HepG2 (cell line): ENCODE results near the gene RANGRF. TPM values are rescaled to one million over a fixed set of nuclear protein-coding genes. Genes with fewer than 3 reads are reported as not detected.

Experiments used
- ATAC-seq: fragments of 200-7000 bp; cut with Tn5 transposase; 3 replicates; pipeline ENCODE4 v1.9.1; 2020; ENCODE audit warnings: mild to moderate bottlenecking, moderate library complexity
- BruUV-seq: library from RNA; stranded (reverse); fragments of 400-500 nt; replicated peaks from 2 replicates; lab custom pipeline; 2021; lab: Mats Ljungman, UMichigan
- CTCF ChIA-PET: fragments of 300-600 bp; formaldehyde crosslinking; extraction: SDS; loops from one replicate; lab custom pipeline; 2021; ENCODE audit warnings: low total read pairs, inconsistent platforms, low intra/inter-chr PET ratio; lab: Yijun Ruan, JAX
- POLR2A ChIA-PET: fragments of 350-600 bp; sonication (Branson Sonifier 250); formaldehyde crosslinking; loops from one replicate; lab custom pipeline; 2020; ENCODE audit warnings: antibody characterized with exemption, inconsistent platforms; lab: Yijun Ruan, JAX
- DNase-seq: peaks from one replicate; pipeline ENCODE4 v3.0.0-alpha.2; 2015; ENCODE audit warnings: low spot score
- FAIRE-seq: peaks from 3 replicates; lab custom pipeline; 2011; peaks lifted over from hg19 to GRCh38; lab: Jason Lieb, UNC
- H2AFZ ChIP-seq: one replicate; pipeline ENCODE4 v1.6.1; 2011; ENCODE audit warnings: low read length, inconsistent platforms
- H3K27ac ChIP-seq: fragments of 300-600 bp; 3 replicates; pipeline ENCODE4 v1.8.0; 2011; ENCODE audit warnings: mixed run types, mild to moderate bottlenecking, mixed read lengths, low read length, inconsistent platforms; ENCODE audit not compliant: insufficient read depth; ENCODE audit errors: extremely low read length
- H3K27me3 ChIP-seq, 2 experiments: fragments of 200-600 bp in 1 of 2; 2 replicates in 1 of 2; 3 replicates in 1 of 2; pipeline versions ENCODE4 v1.6.0 to v1.8.0; 2011; ENCODE audit warnings: low read length in 2 of 2, mild to moderate bottlenecking in 2 of 2, moderate library complexity in 2 of 2, inconsistent platforms in 1 of 2; ENCODE audit not compliant: insufficient read depth in 2 of 2, control insufficient read depth in 1 of 2
- H3K36me3 ChIP-seq, 2 experiments: fragments of 200-600 bp in 1 of 2; replicated peaks in 1 of 2; 2 replicates in 1 of 2; 3 replicates in 1 of 2; pipeline versions ENCODE4 v1.5.1 to v1.8.0; 2011; ENCODE audit warnings: low read length in 2 of 2, inconsistent platforms in 1 of 2; ENCODE audit not compliant: insufficient read depth in 2 of 2, control insufficient read depth in 1 of 2
- H3K4me1 ChIP-seq: 2 replicates; pipeline ENCODE4 v1.5.1; 2012; ENCODE audit warnings: low read length, inconsistent platforms; ENCODE audit not compliant: insufficient read depth
- H3K4me2 ChIP-seq: 2 replicates; pipeline ENCODE4 v1.6.0; 2011; ENCODE audit warnings: low read depth, low read length, inconsistent platforms
- H3K4me3 ChIP-seq, 3 experiments: fragments of 200-600 bp in 1 of 3; sonication (generic), shearing (Covaris generic) in 1 of 3; replicated peaks in 1 of 3; 2 replicates each; pipeline ENCODE4 v1.5.1; 2011 to 2016; ENCODE audit warnings: low read length in 3 of 3, inconsistent platforms in 2 of 3, low read depth in 2 of 3, mild to moderate bottlenecking in 2 of 3, control low read depth in 1 of 3, mixed read lengths in 1 of 3; ENCODE audit not compliant: insufficient read depth in 1 of 3
- H3K79me2 ChIP-seq: one replicate; pipeline ENCODE4 v1.6.1; 2011; ENCODE audit warnings: low read length, inconsistent platforms; ENCODE audit not compliant: insufficient read depth
- H3K9ac ChIP-seq: 2 replicates; pipeline ENCODE4 v1.6.0; 2011; ENCODE audit warnings: mild to moderate bottlenecking, low read depth, low read length, inconsistent platforms; ENCODE audit not compliant: insufficient read depth
- H3K9me3 ChIP-seq: 2 replicates; pipeline ENCODE4 v1.5.1; 2012; ENCODE audit warnings: mild to moderate bottlenecking, low read length
- H4K20me1 ChIP-seq: 2 replicates; pipeline ENCODE4 v1.6.0; 2011; ENCODE audit warnings: inconsistent platforms, mild to moderate bottlenecking, low read length, moderate library complexity; ENCODE audit not compliant: insufficient read depth
- AGO2 ChIP-seq: fragments of 200-400 bp; formaldehyde crosslinking; optimal IDR thresholded peaks from 2 replicates; pipeline ENCODE3; 2017; ENCODE audit warnings: mild to moderate bottlenecking, low read depth, low read length, moderate library complexity
- CENPT ChIP-seq: sonication (generic); formaldehyde crosslinking; IDR thresholded peaks from 2 replicates; pipeline ENCODE4 v1.8.0; 2022; ENCODE audit warnings: low read depth, mild to moderate bottlenecking, moderate library complexity, missing genetic modification reagents
- MAZ ChIP-seq, 2 experiments: sonication (generic) in 1 of 2; formaldehyde crosslinking in 1 of 2; IDR thresholded peaks; 2 replicates each; pipeline versions ENCODE4 v1.5.0 to v1.6.1; 2012 to 2020; ENCODE audit warnings: low read depth in 2 of 2, mild to moderate bottlenecking in 2 of 2, borderline replicate concordance in 1 of 2, improper control_type of control experiment in 1 of 2, low read length in 1 of 2, missing genetic modification reagents in 1 of 2, moderate library complexity in 1 of 2
- NFKBIZ ChIP-seq: IDR thresholded peaks from 2 replicates; pipeline ENCODE4 v1.6.1; 2018; ENCODE audit warnings: missing genetic modification reagents, missing compliant biosample characterization
- POLR2G ChIP-seq: fragments of 200-400 bp; formaldehyde crosslinking; IDR thresholded peaks from 2 replicates; pipeline ENCODE4 v1.6.1; 2018; ENCODE audit warnings: mild to moderate bottlenecking, low read depth, low read length, moderate library complexity
- RXRA ChIP-seq: sonication (generic); formaldehyde crosslinking; IDR thresholded peaks from 2 replicates; pipeline ENCODE4 v1.5.1; 2020; ENCODE audit warnings: missing genetic modification reagents
- SALL1 ChIP-seq: sonication (generic); formaldehyde crosslinking; IDR thresholded peaks from 2 replicates; pipeline ENCODE4 v1.8.0; 2022; ENCODE audit warnings: mild to moderate bottlenecking, missing genetic modification reagents
- ZNF75D ChIP-seq: sonication (generic); formaldehyde crosslinking; IDR thresholded peaks from 2 replicates; pipeline ENCODE4 v1.8.1; 2023; ENCODE audit warnings: missing genetic modification reagents, mild to moderate bottlenecking, borderline replicate concordance
- WGBS: methylation state at CpG from one replicate; pipeline ENCODE4 v1.1.6; 2017; ENCODE audit warnings: low lambda C conversion rate; 5-methylcytosine and 5-hydroxymethylcytosine counted together
- in situ Hi-C: cut with HindIII; loops from 2 replicates; pipeline ENCODE4 v1.10.0; 2017; ENCODE audit warnings: low pct_unique_long_range_greater_than_20kb; ENCODE audit not compliant: extremely low pct_ligation_motif_present
- intact Hi-C: fragments of 100-400 bp; cut with micrococcal nuclease; formaldehyde crosslinking; loops from one replicate; pipeline ENCODE4 v1.10.0; 2022; ENCODE audit not compliant: unreplicated experiment
- polyA plus RNA-seq, 8 experiments: library from polyadenylated mRNA; depleted of rRNA in 3 of 8; stranded (reverse) in 7 of 8; unstranded in 1 of 8; fragments of >200 nt; fragmentation: Illumina TruSeq in 4 of 8; extraction: Trizol in 4 of 8; gene quantifications; 2 replicates each; pipeline versions ENCODE4 v1.2.1 to v1.2.3, GENCODE V29; 2011 to 2016; ENCODE audit warnings: low read depth in 4 of 8, missing spikeins in 1 of 8, mixed read lengths in 1 of 8; ENCODE audit not compliant: insufficient read depth in 1 of 8
- total RNA-seq, 5 experiments: library from RNA; depleted of rRNA; stranded (reverse); fragments of >200 nt; fragmentation: Illumina TruSeq; extraction: Trizol; gene quantifications; 2 replicates each; pipeline ENCODE4 v1.2.3, GENCODE V29; 2016; ENCODE audit warnings: low read depth in 1 of 5
- TF ChIP-seq, protein P1 (sequence below): sonication (generic); formaldehyde crosslinking; IDR thresholded peaks from 2 replicates; pipeline ENCODE4 v1.9.0; 2022; ENCODE audit warnings: missing genetic modification reagents, mild to moderate bottlenecking, borderline replicate concordance
- TF ChIP-seq, protein P2 (sequence below): sonication (generic); formaldehyde crosslinking; IDR thresholded peaks from 2 replicates; pipeline ENCODE4 v1.5.0; 2020; ENCODE audit warnings: missing genetic modification reagents
- TF ChIP-seq, protein P3 (sequence below): sonication (generic); formaldehyde crosslinking; IDR thresholded peaks from 2 replicates; pipeline ENCODE4 v1.5.0; 2020; ENCODE audit warnings: mild to moderate bottlenecking, missing genetic modification reagents, moderate library complexity
- TF ChIP-seq, protein P4 (sequence below): sonication (generic); formaldehyde crosslinking; IDR thresholded peaks from 2 replicates; pipeline ENCODE4 v1.5.1; 2020; ENCODE audit warnings: mild to moderate bottlenecking, missing genetic modification reagents, moderate library complexity

The RANGRF gene
- total and polyA plus RNA-seq, 2 of the 13 experiments (the other 11 are each of a cell fraction or from before 2014, with no cell fraction given) = 18.6 to 40.7 TPM

DNA sequence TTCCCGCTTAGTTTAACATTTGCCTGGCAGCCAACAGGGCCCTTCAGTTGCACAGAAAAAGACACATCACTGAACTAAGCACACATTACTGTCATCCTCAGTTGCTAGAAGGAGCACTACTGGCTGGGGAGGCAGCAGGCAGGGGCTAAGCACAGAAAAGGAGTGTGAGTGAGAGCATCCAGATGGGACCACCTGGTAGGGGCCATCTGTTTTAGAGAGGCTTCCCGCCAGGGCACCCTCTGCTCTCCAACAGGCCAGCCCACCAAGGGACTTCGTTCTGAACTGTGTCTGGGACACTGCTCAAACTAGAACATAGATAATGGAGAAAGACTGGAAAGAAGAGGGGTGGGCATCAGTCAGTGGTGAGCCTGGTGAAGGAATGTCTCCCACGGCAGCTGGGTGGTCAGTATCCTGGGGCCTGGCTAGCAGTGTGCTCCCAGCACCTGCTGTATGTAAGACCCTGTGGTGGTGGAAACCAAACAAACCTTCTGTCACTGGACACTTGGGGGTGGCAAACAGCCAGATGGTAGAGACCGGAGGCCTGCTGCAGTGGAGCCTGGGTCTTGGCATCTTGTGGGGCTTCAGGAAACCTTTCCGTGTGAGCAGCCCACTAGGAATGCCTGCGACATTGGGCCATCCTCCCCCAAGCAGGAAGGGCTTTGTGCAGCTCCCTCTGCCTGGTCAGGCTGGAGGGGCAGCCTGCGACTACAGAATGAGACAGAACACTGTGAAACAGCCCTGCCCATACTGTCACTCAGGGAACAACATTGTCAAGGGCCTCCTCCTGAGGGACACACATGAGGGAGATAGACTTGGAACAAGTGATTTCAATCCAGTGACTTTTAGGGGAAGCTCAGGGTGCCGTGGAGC, 12.8 kb upstream of the RANGRF start:
- Histone ChIP-seq H3K9me3 (no peaks in the 10 kb centered on the region), H3K9ac (no peak overlapping the region), H3K36me3 (peaks cover 0 to 2% of the 10 kb centered on the region in 2 experiments; a peak in 1 of 5 replicates), H3K4me1 (peaks cover 54% of the 10 kb centered on the region), H3K27ac (peak overlapping the region; percentile 81), H3K79me2 (no peaks in the 10 kb centered on the region), H4K20me1 (no peaks in the 10 kb centered on the region), H3K27me3 (no peaks in the 10 kb centered on the region), H3K4me3 (no peak overlapping the region; a peak in 1 of 6 replicates), H2AFZ (no peak overlapping the region), H3K4me2 (no peak overlapping the region)
- in situ Hi-C loops (no loop called here), intact Hi-C loops (no loop called here)
- no peak for FAIRE-seq
- no TSS peak for BruUV-seq
- peak; percentile 48 for ATAC-seq
- 75% methylated on average over 5 of the region's 9 CpGs for WGBS
- POLR2A ChIA-PET = interaction anchor here (1.2 to 3.6 kb wide), 5 partner anchors 8 to 28 kb away, joined by 3 to 14 read pairs (median 6); partner anchors contain the start of genes CTC1, RANGRF and SLC25A35
- CTCF ChIA-PET = no interaction called here
- DNase-seq = no peak
- no peak for TF ChIP-seq NFKBIZ
- TF ChIP-seq ZNF75D = no peak
- peak; percentile 12 for TF ChIP-seq AGO2
- TF ChIP-seq, protein P1, sequence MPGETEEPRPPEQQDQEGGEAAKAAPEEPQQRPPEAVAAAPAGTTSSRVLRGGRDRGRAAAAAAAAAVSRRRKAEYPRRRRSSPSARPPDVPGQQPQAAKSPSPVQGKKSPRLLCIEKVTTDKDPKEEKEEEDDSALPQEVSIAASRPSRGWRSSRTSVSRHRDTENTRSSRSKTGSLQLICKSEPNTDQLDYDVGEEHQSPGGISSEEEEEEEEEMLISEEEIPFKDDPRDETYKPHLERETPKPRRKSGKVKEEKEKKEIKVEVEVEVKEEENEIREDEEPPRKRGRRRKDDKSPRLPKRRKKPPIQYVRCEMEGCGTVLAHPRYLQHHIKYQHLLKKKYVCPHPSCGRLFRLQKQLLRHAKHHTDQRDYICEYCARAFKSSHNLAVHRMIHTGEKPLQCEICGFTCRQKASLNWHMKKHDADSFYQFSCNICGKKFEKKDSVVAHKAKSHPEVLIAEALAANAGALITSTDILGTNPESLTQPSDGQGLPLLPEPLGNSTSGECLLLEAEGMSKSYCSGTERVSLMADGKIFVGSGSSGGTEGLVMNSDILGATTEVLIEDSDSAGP (CRISPR knock-in tag) = peak; percentile 8; the same call in 1 of the 2 replicates
- TF ChIP-seq, protein P2, sequence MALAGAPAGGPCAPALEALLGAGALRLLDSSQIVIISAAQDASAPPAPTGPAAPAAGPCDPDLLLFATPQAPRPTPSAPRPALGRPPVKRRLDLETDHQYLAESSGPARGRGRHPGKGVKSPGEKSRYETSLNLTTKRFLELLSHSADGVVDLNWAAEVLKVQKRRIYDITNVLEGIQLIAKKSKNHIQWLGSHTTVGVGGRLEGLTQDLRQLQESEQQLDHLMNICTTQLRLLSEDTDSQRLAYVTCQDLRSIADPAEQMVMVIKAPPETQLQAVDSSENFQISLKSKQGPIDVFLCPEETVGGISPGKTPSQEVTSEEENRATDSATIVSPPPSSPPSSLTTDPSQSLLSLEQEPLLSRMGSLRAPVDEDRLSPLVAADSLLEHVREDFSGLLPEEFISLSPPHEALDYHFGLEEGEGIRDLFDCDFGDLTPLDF = no peak
- TF ChIP-seq CENPT (CRISPR knock-in tag) = no peak
- TF ChIP-seq RXRA (CRISPR knock-in tag) = no peak
- no peak for TF ChIP-seq MAZ (IDR thresholded peaks at IDR 0.05; ENCODE audit: borderline replicate concordance, low read depth, low read length)
- 0 out of 2 replicates have a peak, but pooled peaks have one; percentile 41 for TF ChIP-seq MAZ (CRISPR knock-in tag; IDR thresholded peaks at IDR 0.05; ENCODE audit: low read depth)
- TF ChIP-seq, protein P3, sequence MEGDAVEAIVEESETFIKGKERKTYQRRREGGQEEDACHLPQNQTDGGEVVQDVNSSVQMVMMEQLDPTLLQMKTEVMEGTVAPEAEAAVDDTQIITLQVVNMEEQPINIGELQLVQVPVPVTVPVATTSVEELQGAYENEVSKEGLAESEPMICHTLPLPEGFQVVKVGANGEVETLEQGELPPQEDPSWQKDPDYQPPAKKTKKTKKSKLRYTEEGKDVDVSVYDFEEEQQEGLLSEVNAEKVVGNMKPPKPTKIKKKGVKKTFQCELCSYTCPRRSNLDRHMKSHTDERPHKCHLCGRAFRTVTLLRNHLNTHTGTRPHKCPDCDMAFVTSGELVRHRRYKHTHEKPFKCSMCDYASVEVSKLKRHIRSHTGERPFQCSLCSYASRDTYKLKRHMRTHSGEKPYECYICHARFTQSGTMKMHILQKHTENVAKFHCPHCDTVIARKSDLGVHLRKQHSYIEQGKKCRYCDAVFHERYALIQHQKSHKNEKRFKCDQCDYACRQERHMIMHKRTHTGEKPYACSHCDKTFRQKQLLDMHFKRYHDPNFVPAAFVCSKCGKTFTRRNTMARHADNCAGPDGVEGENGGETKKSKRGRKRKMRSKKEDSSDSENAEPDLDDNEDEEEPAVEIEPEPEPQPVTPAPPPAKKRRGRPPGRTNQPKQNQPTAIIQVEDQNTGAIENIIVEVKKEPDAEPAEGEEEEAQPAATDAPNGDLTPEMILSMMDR (CRISPR knock-in tag) = peak; percentile 28; the same call in 1 of the 2 replicates
- TF ChIP-seq POLR2G = peak; percentile 37; the same call in 1 of the 2 replicates
- TF ChIP-seq, protein P4, sequence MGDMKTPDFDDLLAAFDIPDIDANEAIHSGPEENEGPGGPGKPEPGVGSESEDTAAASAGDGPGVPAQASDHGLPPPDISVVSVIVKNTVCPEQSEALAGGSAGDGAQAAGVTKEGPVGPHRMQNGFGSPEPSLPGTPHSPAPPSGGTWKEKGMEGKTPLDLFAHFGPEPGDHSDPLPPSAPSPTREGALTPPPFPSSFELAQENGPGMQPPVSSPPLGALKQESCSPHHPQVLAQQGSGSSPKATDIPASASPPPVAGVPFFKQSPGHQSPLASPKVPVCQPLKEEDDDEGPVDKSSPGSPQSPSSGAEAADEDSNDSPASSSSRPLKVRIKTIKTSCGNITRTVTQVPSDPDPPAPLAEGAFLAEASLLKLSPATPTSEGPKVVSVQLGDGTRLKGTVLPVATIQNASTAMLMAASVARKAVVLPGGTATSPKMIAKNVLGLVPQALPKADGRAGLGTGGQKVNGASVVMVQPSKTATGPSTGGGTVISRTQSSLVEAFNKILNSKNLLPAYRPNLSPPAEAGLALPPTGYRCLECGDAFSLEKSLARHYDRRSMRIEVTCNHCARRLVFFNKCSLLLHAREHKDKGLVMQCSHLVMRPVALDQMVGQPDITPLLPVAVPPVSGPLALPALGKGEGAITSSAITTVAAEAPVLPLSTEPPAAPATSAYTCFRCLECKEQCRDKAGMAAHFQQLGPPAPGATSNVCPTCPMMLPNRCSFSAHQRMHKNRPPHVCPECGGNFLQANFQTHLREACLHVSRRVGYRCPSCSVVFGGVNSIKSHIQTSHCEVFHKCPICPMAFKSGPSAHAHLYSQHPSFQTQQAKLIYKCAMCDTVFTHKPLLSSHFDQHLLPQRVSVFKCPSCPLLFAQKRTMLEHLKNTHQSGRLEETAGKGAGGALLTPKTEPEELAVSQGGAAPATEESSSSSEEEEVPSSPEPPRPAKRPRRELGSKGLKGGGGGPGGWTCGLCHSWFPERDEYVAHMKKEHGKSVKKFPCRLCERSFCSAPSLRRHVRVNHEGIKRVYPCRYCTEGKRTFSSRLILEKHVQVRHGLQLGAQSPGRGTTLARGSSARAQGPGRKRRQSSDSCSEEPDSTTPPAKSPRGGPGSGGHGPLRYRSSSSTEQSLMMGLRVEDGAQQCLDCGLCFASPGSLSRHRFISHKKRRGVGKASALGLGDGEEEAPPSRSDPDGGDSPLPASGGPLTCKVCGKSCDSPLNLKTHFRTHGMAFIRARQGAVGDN (CRISPR knock-in tag) = peak; percentile 56
- TF ChIP-seq SALL1 (CRISPR knock-in tag) = 0 out of 2 replicates have a peak, but pooled peaks have one; percentile 28
